Mononuclear cell (primary cell): ENCODE data around the gene ARHGEF12. TPM values are rescaled to one million over a fixed set of nuclear protein-coding genes. Genes with fewer than 3 reads are reported as not detected.
A peak's percentile ranks its signal among the peaks of the same experiment; 100 is the strongest.

Experiments
- H3K27me3 ChIP-seq: 2 replicates; pipeline ENCODE4 v1.6.0; 2011; ENCODE audit warnings: low read length, control low read depth; ENCODE audit not compliant: insufficient read depth
- H3K4me1 ChIP-seq: 2 replicates; pipeline ENCODE4 v1.5.1; 2011; ENCODE audit warnings: mild to moderate bottlenecking, low read length, control low read depth; ENCODE audit not compliant: insufficient read depth
- H3K4me3 ChIP-seq: 2 replicates; pipeline ENCODE4 v1.5.1; 2011; ENCODE audit warnings: mild to moderate bottlenecking, low read length, moderate library complexity
- H3K9me3 ChIP-seq: 2 replicates; pipeline ENCODE4 v1.5.1; 2011; ENCODE audit warnings: low read depth, mild to moderate bottlenecking, control low read depth, low read length
- total RNA-seq: library from RNA; depleted of rRNA; stranded (reverse); fragments of >200 nt; gene quantifications from one replicate; pipeline ENCODE4 v1.2.3, GENCODE V29; 2012

The ARHGEF12 gene
- total RNA-seq, 1 donor: 12.9 TPM

DNA sequence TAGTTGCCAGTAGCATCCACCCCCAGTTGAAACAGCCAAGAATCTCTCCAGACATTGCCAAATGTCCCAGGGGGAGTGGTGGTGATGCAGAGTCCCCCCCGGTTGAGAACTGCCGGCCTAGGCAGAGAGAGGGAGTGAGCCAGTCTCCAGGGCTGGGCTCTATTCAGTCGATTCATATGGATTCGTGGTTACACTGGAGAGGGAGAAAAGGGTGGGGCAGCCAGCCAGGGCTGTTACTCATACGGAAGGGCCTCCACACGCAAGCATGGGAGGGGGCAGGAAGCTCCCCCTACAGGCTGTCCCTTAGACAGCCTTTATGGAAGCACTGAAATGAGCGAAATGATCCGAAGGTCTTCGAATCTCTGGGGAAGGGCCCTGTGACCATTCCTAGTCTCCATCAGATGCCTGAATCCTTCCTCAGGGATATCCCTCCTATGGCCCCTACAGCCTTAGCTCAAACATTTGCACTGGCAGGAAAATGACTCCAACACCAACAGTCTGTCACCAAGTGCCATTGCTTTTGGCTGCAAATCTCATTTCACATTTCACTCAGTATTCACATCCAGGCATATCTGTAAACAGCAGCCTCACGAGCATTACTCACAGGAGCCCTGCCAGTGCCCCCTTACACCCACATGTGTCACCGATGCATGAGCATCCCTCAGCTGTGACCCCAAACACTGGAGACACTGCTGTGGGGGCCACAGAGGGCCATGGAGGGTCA, 29.5 kb upstream of the ARHGEF12 start:
- no peak overlapping the region for H3K4me3 ChIP-seq
- H3K9me3 ChIP-seq: no peaks in the 10 kb centered on the region
- no peaks in the 10 kb centered on the region for H3K4me1 ChIP-seq
- peaks cover 5% of the 10 kb centered on the region for H3K27me3 ChIP-seq

DNA sequence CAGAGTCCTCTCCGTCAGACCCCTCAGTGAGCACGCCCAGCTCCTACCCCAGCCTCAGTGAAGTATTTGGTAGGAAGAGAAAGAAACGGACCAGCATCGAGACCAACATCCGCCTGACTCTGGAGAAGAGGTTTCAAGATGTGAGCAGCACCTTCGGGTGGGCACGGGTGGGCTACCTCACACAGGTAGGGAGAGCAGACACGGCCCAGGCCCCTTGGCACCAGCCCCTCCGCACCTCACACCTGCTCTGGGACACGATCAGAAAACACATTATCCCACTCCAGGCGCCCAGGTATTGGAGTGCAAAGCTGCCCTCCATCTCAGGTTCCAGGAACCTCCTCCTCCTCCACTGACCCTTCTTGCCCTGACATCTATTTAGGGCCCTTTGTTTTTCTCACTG, 28.7 kb upstream of the ARHGEF12 start:
- no peak overlapping the region for H3K4me3 ChIP-seq
- H3K4me1 ChIP-seq: no peaks in the 10 kb centered on the region
- no peaks in the 10 kb centered on the region for H3K9me3 ChIP-seq
- peaks cover 5% of the 10 kb centered on the region for H3K27me3 ChIP-seq

DNA sequence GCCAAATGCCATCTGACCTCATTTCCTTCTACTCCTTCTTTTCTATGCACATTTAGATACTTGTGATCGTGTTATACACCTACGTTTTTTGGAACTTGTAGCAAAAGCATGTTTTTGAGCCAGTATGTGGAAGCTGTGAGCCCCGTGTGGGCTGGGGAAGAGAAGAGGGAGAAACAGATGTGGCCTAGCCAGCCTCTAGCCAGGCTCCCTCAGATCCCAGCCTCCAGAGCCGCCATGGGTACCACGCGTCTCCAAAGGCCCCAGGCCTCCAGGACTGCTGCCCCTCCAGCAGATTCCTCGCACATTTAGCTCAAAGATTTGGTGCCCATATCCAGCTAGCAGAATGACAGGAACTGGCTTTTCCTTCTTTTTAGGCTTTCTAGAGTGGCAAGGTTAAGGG, 28.1 kb upstream of the ARHGEF12 start:
- H3K4me1 ChIP-seq: no peaks in the 10 kb centered on the region
- no peaks in the 10 kb centered on the region for H3K9me3 ChIP-seq
- H3K27me3 ChIP-seq: peaks cover 5% of the 10 kb centered on the region
- no peak overlapping the region for H3K4me3 ChIP-seq

DNA sequence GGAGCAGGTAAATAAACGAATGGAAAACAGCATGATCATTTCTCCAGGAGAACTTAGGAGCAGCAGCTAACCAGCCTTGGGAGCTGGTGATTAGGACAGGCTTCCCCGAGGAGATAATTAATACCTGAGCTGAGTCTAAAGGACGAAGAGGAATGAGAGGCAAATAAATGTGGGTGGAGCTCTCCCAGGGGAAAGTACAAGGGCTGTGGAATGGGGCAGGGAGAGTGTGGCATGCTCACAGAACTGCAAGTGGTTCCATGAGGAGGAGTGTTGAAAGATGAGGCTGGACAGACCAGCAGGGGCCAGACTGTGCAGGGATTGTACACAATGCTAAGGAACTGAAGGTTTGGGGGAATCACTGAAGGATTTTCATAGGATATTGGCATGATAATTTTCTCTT, 25.3 kb upstream of the ARHGEF12 start:
- H3K4me1 ChIP-seq: no peaks in the 10 kb centered on the region
- no peaks in the 10 kb centered on the region for H3K9me3 ChIP-seq
- peaks cover 7% of the 10 kb centered on the region for H3K27me3 ChIP-seq
- no peak overlapping the region for H3K4me3 ChIP-seq

DNA sequence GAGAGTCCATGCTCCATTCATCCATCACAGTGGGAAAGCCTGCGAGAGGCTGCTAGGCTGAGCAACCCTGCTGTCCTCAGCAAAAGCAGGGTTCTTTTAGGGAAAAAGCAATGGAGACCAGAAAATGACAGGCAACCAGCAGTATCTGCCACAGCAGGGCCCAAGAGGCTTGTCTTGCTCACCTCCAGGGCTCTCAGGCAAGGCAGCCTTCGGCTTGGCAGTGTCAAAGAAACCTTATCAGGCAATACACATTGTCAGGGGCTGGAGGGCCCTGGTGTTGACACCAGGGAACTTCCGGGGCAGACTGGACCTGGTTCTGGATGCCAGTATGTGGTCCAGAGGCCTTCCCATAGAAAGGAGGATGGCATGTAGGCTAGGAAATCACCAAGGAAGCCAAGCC, 21.4 kb upstream of the ARHGEF12 start:
- no peaks in the 10 kb centered on the region for H3K9me3 ChIP-seq
- H3K4me3 ChIP-seq: no peak overlapping the region
- H3K27me3 ChIP-seq: peaks cover 17% of the 10 kb centered on the region
- no peaks in the 10 kb centered on the region for H3K4me1 ChIP-seq

DNA sequence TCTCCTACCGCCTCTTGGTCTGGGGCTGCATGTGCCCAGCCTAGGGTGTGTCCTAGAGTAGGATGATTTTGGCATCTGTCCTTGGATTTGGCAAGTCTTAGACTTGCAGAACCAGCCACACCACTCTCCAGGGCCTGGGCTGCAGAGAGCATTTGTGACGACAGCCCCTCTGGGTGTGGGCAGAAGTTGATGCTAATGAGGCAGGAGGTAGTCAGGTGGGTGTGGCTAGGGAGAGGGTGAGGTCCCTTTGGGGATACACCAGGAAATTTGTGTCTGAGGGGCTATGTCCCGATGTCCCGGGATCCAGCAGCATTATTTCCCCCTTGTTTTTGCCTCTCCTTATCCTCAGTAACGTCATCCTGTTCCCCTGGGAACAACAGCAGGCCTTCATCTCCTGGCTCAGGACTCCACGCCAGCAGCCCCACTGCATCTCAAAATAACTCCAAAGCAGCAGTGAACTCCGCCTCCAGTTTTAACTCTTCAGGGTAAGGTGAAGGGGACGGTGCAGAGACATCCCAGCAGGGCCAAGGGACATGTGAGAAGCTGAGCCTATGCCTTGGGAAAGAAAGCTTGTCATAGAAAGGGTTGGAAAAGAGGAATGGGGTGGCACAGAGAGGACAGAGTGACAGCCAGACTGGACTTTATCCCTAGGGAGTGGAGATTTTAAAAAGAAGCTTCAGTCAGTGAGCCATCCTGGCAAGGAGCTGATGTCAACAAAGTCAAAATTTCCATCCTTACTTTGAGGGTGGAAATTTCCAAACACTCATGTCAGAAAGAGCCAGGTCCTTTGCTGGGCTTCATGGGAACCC, 19.1 kb upstream of the ARHGEF12 start:
- Histone ChIP-seq H3K4me1 (no peaks in the 10 kb centered on the region), H3K27me3 (peaks cover 29% of the 10 kb centered on the region), H3K4me3 (no peak overlapping the region), H3K9me3 (no peaks in the 10 kb centered on the region)

DNA sequence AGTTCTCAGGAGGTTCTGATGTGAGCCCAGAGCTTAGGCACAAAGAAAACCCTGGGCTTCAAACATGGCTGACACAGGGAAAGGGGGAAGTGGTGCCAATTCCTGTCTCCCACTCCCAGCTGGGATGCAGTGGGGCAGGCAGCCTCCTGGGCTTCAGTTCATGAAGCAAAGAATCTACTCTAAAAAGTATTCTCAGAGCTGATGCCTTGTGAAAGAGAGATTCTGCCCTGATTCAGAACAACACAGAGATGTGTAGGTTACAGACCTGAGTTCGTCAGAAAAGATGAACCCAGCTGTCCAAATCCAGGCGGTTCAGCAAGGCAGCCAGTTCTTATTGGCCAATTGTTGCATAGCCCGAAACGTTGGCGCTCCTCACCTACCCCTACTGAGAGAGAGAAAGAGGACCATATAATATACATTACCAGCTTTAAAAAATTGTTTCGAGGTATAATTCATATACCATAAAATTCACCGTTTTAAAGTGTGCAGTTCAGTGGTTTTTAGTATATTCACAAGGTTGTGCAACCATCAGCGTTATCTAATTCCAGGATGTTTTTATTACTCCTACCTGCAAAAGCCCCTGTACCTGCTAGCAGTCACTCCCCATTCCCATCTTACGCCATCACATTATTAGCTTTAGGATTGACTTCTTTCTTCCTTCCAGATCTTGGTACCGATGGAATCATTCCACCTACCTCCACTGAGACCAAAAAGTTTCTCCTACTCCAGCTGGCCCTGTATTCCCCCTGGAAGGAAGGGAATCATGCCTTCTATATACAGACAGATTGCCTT, 18.3 kb upstream of the ARHGEF12 start:
- no peaks in the 10 kb centered on the region for H3K4me1 ChIP-seq
- H3K27me3 ChIP-seq: peaks cover 37% of the 10 kb centered on the region
- H3K9me3 ChIP-seq: no peaks in the 10 kb centered on the region
- H3K4me3 ChIP-seq: no peak overlapping the region

DNA sequence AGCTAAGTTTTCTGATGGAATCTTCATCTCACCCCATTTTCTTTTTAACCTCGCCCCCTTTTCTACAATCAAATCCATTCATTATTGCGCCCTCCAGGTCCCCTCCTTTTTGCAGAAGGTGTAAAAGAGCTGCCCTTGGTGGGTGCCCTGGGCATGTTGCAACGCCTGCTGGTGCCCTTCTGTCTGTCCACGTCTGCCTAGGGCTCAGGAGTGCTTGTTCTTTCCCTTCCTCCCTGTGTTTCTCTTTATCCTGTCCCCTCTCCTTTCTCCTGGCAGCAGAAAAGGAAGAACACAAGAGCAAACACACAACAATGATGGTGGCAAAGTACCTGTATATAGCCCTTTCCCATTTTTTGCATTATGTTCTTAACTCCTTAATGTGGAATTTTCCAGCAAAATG, 17.3 kb upstream of the ARHGEF12 start:
- Histone ChIP-seq H3K4me3 (no peak overlapping the region), H3K9me3 (no peaks in the 10 kb centered on the region), H3K27me3 (peaks cover 47% of the 10 kb centered on the region), H3K4me1 (no peaks in the 10 kb centered on the region)

DNA sequence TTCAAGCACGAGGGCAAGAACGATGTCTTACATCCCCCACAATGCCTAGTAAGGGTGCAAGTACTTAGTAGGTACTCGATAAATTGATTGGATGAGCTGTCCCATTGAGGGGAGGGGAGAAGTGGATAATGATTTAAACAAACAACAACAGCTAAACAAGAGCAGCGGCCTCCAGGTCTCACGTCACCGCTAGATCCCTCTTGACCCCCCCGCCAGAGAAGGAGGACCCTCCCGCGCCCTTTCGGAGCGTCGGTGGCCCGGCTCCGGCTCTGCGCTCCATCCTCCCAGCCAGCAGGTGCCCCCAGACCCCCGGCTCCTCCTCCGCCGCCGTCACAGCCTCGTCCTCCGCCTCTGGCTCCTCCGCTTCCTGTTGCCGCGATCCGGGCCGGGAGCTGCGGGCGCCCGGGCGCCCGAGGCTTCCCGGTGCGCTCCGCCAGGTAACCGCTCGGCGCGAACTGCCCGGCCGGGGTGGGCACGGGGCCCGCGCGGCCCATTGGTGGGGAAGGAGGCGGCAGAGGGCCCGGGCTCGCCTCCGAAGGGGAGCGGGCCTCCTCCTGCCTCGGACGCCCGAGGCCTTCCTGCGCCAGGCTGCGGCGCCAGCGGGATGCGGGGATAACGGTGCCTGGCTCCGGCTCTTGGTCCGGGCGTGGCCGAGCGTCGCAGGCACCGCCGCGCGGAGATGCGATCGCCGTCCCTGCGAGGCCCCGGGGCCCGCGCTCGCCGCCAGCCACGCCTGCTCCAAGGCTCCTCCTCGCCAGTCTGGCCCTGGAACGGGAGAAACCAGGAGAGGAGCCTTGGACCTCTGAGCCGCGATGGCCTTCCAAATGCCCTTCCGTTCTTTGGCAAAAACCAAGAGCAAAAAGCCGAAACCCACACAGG, 11.0 kb upstream of the ARHGEF12 start, which contains the start of gene TLCD5:
TLCD5 (plus strand) TSS at position 368 of the 879 bp plus-strand sequence. CDS start 2,143 bp downstream, outside the sequence.
- peaks cover 12% of the 10 kb centered on the region for H3K4me1 ChIP-seq
- H3K4me3 ChIP-seq: peak within 1 kb of the TSS; percentile 18
- H3K9me3 ChIP-seq: no peaks in the 10 kb centered on the region
- peaks cover 87% of the 10 kb centered on the region for H3K27me3 ChIP-seq

DNA sequence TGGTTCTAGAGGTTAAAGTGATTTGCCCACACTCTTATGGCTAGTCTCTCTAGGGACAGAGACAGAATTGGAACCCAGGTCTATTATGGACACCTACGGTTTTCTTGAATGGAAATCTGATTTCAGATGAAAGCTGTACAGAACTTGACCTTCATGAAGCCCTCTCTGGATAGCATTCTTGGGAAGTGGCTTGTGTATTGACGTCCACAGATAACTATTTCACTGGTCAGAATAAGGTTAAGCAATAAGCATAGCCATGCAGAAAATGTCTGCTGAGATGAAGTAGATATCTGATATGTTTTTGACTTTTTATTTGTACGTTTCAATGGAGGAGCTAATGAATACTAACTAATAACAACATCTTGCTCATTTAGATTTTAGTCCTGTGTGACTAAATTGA, 10.0 kb upstream of the ARHGEF12 start:
- Histone ChIP-seq H3K4me3 (no peak overlapping the region), H3K27me3 (peaks cover 92% of the 10 kb centered on the region), H3K9me3 (no peaks in the 10 kb centered on the region), H3K4me1 (peaks cover 12% of the 10 kb centered on the region)

DNA sequence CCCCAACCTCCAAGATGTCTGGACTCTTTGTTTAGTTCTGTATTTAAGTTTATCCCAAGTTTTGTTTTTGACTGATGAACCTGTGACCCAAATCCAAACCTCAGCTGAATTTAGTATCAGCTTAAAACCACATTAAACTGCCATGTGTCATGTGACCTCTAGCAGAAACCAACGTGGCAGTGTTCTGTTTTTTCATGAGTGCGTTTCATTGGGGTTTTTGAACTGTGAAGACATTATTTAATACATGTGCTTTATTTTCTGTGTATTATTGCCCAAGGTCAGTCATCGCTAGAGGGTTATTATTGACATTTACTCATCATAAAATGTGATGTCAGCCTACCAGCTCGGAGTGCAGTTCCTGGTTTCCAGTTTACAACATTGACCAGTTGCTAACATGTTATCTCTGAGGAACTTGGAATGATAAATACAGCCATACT, 9.3 kb upstream of the ARHGEF12 start:
- H3K4me3 ChIP-seq: no peak overlapping the region
- peaks cover 96% of the 10 kb centered on the region for H3K27me3 ChIP-seq
- H3K9me3 ChIP-seq: no peaks in the 10 kb centered on the region
- H3K4me1 ChIP-seq: peaks cover 12% of the 10 kb centered on the region

DNA sequence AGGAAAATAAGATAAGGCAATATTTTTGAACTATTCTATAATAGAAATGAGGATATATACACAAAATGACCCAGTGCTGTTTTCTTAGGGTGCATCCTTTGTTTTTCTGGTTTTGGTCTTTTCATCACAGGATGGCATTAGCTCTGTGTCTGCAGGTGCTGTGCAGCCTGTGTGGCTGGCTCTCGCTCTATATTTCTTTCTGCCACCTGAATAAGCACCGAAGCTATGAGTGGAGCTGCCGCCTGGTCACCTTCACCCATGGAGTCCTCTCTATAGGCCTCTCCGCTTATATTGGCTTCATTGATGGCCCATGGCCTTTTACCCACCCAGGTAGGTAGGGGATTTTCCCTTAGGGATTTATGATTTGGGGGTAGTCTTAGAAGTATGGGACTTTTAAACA, 8.9 kb upstream of the ARHGEF12 start:
- H3K4me1 ChIP-seq: peaks cover 12% of the 10 kb centered on the region
- H3K27me3 ChIP-seq: peaks cover 96% of the 10 kb centered on the region
- H3K4me3 ChIP-seq: no peak overlapping the region
- H3K9me3 ChIP-seq: no peaks in the 10 kb centered on the region

DNA sequence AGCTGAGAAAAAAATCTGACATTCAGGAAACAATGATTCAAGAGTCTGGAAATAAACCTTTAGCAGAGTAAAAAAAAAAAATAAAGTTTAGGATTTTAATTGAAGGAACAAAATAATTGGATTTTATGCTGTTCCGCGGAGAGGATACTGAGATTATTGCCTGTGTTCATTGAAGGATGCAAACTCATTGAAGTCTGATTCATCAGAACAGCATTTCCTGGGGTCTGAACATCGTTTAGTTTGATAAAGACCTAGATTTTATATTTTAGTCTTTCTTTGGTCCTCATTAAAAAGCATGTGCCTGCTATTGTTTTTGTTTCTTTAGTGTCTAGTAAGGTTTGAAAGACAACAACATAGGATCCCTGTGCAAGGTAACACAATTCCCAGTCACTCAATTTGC, 6.7 kb upstream of the ARHGEF12 start:
- peaks cover 95% of the 10 kb centered on the region for H3K27me3 ChIP-seq
- peaks cover 12% of the 10 kb centered on the region for H3K4me1 ChIP-seq
- no peaks in the 10 kb centered on the region for H3K9me3 ChIP-seq
- no peak overlapping the region for H3K4me3 ChIP-seq

DNA sequence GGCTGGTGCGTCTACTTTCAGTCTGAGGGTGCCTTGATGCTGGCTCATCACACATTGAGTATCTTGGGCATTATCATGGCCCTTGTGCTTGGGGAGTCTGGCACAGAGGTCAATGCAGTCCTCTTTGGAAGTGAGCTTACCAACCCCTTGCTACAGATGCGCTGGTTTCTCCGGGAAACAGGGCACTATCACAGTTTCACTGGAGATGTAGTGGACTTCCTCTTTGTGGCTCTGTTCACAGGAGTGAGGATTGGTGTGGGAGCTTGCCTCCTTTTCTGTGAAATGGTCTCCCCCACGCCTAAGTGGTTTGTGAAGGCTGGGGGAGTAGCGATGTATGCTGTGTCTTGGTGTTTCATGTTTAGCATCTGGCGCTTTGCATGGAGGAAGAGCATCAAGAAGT, 6.2 kb upstream of the ARHGEF12 start:
- Histone ChIP-seq H3K27me3 (peaks cover 92% of the 10 kb centered on the region), H3K4me3 (no peak overlapping the region), H3K9me3 (no peaks in the 10 kb centered on the region), H3K4me1 (peaks cover 12% of the 10 kb centered on the region)
